ENCODE results near the gene C15orf40. TPM values are rescaled to one million over a fixed set of nuclear protein-coding genes. Genes with fewer than 3 reads are reported as not detected.

The C15orf40 gene
- total RNA-seq, 4 donors from 2014 or later = 6.9 to 20.5 (median 9.4) TPM

- ATAC-seq = no peak
- H3K4me1 ChIP-seq = peaks cover 0 to 22% (median 0%) of the 10 kb centered on the region in 3 donors
- no peaks in the 10 kb centered on the region for H3K9me3 ChIP-seq
- 8 to 45% methylated on average over 3 to 13 of the region's 13 CpGs for WGBS, 2 donors (ENCODE audit: low coverage in 1 of 2)
- TF ChIP-seq EP300 (IDR thresholded peaks at IDR 0.05) = no peak
- TF ChIP-seq POLR2A (IDR thresholded peaks at IDR 0.05) = no peak
- no peak for TF ChIP-seq CTCF (IDR thresholded peaks at IDR 0.05)
- TF ChIP-seq POLR2AphosphoS5 (IDR thresholded peaks at IDR 0.05) = no peak
- peak overlapping the region; percentile 58 to 74 for H3K4me3 ChIP-seq
- H3K36me3 ChIP-seq = no peaks in the 10 kb centered on the region
- peak overlapping the region in 3 of 4 donors; percentile 61 to 73 (median 71) for H3K27ac ChIP-seq
- peaks cover 6% of the 10 kb centered on the region for H3K27me3 ChIP-seq
Observed at GRCh38 chr15:82951472-82952157, 59.8 kb downstream of the C15orf40 start.

- peaks cover 6% of the 10 kb centered on the region for H3K27me3 ChIP-seq
- peak overlapping the region in 1 of 4 donors; percentile 71 for H3K27ac ChIP-seq
- H3K4me3 ChIP-seq = peak overlapping the region in 1 of 2 donors; percentile 74
- H3K36me3 ChIP-seq = no peaks in the 10 kb centered on the region
- peaks cover 0 to 22% (median 0%) of the 10 kb centered on the region in 3 donors for H3K4me1 ChIP-seq
- H3K9me3 ChIP-seq = no peaks in the 10 kb centered on the region
- ATAC-seq = no peak
- 42 to 50% methylated on average over 6 of the region's 6 CpGs for WGBS, 2 donors (ENCODE audit: low coverage in 1 of 2)
- TF ChIP-seq EP300 (IDR thresholded peaks at IDR 0.05) = no peak
- no peak for TF ChIP-seq POLR2AphosphoS5 (IDR thresholded peaks at IDR 0.05)
- TF ChIP-seq CTCF (IDR thresholded peaks at IDR 0.05) = no peak
Observed at GRCh38 chr15:82950746-82951370, 60.6 kb downstream of the C15orf40 start.

GRCh38 chr15:82950295-82950694 lies 61.1 kb downstream of the C15orf40 start:
- H3K4me1 ChIP-seq = peaks cover 0 to 22% (median 0%) of the 10 kb centered on the region in 3 donors
- H3K27me3 ChIP-seq = peaks cover 6% of the 10 kb centered on the region
- no peaks in the 10 kb centered on the region for H3K36me3 ChIP-seq
- WGBS, 2 donors (ENCODE audit: low coverage in 1 of 2) = 77 to 84% methylated on average over 5 of the region's 5 CpGs
- TF ChIP-seq EP300 (IDR thresholded peaks at IDR 0.05) (no peak), POLR2A (IDR thresholded peaks at IDR 0.05) (no peak), POLR2AphosphoS5 (IDR thresholded peaks at IDR 0.05) (no peak), CTCF (IDR thresholded peaks at IDR 0.05) (no peak)
- no peak for ATAC-seq
- no peak overlapping the region for H3K27ac ChIP-seq
- H3K9me3 ChIP-seq = no peaks in the 10 kb centered on the region
- no peak overlapping the region for H3K4me3 ChIP-seq

- Histone ChIP-seq H3K27me3 (peaks cover 1% of the 10 kb centered on the region), H3K36me3 (no peaks in the 10 kb centered on the region), H3K9me3 (no peaks in the 10 kb centered on the region), H3K4me3 (no peak overlapping the region), H3K4me1 (peaks cover 0 to 7% (median 0%) of the 10 kb centered on the region in 3 donors), H3K27ac (no peak overlapping the region)
- no peak for ATAC-seq
- no peak for TF ChIP-seq CTCF (IDR thresholded peaks at IDR 0.05)
- no peak for TF ChIP-seq POLR2AphosphoS5 (IDR thresholded peaks at IDR 0.05)
- TF ChIP-seq EP300 (IDR thresholded peaks at IDR 0.05) = no peak
- TF ChIP-seq POLR2A (IDR thresholded peaks at IDR 0.05) = no peak
- 58 to 77% methylated on average over 4 to 8 of the region's 8 CpGs for WGBS, 2 donors (ENCODE audit: low coverage in 1 of 2)
Observed at GRCh38 chr15:82946155-82946701, 65.2 kb downstream of the C15orf40 start.

Measured in gastroesophageal sphincter (tissue), 4 donors.